DMS 273 (cell line): Measurements from ENCODE around the gene PUS7.
"Not testable (repeated sequence)": the region's sequence is repeated elsewhere in the genome, so short reads cannot be mapped to it uniquely, and the experiment has no call there.

ENCODE experiments used
- DNase-seq: peaks from one replicate; lab custom pipeline; 2025; ENCODE audit not compliant: unreplicated experiment; lab: John Stamatoyannopoulos, UW

Gene PUS7

DNA sequence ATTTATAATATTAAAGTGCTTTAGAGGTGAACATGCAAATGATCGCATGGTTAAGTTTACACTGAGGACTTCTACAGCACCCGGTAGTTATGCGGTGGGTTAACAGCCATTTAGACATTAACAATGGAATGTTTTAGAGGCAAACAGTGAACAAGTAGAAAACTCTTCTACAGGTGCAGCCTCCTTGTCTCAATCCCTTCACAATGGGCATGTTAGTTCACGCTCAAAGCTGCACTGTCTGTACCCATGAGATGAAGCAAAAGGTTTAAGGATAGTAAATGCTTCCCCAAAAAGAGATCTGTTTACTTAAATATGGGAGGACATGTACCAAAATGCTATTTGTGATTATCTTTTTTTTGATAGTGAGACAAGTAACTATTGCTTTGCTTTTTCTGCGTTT, 25.1 kb downstream of the PUS7 start:
- DNase-seq: no peak

DNA sequence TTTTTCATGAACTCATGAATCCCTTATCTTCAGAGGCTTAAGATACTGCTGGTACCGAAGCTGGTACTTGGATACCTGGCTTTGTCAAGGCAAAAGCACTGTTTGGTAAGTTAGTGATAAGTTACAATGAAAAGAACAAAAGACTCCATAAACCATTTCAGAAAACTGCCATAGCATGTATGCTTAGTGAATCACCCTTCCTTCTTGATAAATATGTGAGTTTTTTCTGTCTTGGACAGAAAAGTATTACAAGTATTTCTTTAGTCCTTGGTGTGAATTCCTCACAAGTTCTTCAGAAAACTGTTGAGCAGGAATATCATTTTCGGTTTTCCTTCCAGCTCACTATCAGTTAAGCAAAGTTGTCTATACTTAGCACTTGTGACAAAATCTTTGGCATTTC, 25.6 kb downstream of the PUS7 start:
- DNase-seq: no peak

DNA sequence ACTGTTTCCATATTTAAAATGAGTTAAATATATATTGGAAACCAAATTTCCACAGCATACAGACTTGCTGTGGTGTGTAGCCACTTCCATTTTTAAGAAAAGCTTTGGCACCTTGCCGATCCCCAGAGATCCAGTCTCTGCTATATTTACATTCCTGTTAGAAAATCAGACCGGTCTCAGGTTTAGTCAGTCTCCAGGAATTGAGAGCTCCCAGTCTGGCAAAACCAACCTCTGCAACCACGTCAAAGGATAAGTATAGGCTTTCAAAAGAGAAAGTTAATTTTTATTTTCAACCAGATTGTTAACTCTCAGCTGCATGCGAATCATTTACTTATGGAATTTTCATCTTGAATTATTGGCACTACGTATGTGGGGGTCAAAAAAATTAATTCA, 28.2 kb downstream of the PUS7 start:
- DNase-seq: no peak

DNA sequence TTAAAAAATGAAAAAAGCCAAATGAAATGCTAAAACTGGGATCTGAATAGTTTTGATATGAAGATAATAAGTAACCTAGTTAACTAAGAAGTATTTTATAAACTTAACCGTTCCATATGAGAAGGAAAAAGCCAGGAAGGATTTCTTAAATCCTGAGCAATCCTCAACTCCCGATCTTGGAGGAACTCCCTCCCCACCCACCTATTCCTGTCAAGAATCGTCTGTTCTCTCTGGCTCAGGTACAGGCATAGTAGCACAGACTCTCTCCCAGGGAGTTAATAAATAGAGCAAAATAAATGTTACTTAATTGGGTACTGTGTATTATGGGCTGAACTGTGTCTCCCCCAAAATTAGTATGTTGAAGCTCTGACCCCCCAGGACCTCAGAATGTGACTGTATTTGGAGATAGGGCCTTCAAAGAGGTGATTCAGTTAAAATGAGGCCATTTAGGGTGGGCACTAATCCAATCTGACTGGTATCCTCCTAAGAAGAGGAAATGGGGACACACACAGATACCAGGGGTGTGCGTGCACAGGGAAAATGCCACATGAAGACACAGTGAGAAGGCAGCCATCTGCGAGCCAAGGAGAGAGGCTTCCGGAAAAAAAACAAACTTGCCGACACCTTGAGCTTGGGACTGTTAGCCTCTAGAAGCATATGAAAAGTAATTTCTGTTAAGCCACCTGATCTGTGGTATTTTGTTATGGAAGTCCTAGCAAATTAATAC, 28.7 kb downstream of the PUS7 start:
- no peak for DNase-seq

DNA sequence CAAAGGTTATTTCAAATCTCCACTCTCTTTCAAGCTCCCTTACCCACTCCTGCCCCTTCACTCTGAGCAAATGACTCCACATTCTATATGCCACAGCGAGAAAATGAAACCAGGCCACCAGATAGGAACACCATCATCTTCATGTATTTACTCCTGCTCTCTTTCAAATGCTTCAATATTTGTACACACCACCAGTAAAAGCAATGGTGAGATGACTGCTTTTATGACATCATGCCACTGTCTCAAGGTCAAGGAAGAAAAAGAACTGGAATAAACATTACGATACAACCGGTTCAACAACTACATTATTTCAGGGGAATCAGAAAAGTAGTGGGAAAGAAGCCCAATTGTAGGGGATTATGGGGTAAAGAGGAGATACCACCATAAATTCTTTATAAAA, 32.7 kb downstream of the PUS7 start:
- no peak for DNase-seq

DNA sequence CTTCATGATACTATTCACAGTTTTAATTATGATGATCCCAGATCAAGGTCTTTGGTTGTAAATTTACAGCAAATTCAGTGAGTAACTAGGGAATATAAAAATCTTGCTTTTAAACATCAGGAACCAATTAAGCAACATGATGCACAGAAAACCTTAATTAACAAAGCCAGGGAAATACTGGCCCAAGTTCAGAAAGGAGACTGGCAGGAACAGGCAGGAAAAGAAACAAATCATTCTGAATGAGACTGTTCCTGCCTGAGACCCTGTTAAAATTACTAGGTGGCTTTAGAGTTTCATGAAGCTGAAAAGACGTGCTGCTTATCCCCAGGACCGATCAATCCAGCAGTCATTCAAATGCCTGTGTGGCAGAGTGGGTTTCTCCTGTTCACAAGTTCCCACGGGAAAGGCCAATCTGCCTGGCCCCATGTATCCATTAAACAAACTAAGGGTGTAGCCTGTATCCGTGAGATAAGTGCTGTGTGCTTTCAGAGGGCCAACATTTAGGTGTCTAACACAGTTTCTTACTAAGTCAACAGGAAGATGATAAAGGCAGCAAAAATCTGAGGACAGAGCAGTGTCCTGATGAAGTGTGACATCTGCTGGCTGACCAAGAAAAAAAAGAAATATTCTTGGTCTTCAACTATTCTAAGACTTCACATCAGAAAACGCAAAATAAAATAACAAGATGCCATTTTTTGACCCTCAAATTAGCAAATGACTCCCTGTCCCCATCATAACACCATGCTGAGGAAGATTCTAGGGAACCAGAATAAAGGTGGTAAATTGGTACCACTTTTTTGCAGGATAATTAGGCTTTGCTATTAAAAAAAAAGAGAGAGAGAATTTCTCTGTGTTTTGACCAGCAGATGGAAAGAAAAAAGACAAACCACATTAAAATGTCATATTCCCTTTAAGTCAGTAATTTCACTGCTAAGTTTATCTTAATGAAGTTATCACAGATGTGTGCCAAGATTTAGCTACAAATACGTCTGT, 34.2 kb downstream of the PUS7 start:
- DNase-seq: no peak

DNA sequence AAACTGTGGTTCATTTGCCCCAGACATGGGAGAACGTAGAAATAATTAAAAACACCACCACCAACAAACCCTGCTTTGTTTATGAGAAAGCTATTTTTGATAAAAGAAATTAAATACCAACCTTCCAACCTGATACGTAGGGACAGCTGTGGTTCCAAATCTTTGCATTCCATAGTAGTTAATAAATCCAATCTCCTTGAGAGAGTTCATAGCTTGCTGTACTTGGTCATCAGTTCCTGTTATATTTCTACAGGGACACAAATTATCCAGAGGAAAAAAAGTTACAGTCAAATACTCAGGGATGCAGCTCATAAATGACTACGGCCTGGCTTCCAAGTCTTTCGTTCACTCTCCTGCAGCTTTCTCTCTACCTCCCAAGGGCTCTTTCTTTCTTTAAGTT, 41.1 kb downstream of the PUS7 start:
- DNase-seq: no peak

DNA sequence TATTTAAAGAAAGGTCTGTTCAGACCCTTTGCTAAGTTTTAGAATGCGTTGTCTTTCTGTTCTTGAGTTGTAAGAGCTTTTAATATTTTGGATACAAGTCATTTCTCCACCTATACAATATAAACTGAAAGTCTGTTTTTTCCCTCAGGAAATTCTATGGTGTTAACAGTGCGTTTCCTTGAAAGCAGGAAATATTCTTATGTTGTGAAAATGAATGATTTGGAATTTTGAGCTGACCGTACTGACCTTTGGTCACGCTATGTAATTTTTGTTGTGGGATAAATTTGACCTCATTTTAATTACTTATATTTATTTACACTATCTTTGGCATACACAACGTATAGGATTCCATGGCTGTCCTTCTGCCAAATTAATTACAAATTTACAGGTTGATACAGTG, 43.5 kb downstream of the PUS7 start:
- no peak for DNase-seq

DNA sequence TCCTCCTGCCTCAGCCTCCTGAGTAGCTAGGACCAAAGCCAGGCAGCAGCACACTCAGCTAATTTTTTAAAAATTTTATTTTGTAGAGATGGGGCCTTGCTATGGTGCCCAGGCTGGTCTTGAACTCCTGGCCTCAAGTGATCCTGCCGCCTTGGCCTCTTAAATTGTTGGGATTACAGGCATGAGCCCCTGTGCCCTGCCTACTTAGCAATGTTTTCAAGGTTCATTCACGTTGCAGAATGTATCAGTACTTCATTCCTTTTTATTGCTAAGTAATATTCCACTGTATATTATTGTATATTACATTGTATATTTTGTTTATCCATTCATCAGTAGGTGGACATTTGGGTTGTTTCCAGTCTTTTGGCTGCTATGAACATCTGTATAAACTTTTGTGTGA, 44.2 kb downstream of the PUS7 start:
- DNase-seq: no peak

DNA sequence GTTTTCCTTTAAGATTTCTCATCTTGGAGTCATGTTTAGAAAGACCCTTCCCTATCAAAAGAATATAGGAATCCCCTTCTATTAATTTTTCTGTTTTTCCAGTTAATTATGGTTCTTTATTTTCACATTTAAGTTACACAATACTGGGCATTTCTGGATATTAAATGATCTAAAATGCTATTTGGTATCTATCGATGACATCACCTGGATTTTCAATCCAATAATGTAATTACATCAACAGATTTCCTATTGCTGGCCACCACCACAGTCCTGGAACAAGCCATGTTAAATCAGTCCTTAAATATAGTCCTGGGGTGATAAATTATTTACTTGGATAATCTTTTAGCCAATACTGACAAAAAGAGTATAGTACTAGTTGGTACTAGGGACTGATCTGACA, 48.0 kb downstream of the PUS7 start:
- no peak for DNase-seq

DNA sequence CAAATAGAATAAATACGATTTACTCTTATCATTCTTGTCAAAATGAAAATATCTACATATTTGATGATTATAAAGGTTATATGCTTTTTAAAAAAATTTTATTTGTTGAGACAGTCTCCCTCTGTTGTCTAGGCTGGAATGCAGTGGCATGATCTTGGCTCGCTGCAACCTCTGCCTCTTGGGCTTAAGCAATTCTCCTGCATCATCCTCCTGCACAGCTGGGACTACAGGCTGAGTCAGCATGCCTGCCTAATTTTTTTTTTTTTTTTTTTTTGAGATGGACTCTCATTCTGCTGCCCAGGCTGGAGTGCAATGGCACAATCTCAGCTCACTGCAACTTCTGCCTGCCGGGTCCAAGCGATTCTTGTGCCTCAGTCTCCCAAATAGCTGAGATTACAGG, 48.9 kb downstream of the PUS7 start:
- peak; percentile 20 for DNase-seq

DNA sequence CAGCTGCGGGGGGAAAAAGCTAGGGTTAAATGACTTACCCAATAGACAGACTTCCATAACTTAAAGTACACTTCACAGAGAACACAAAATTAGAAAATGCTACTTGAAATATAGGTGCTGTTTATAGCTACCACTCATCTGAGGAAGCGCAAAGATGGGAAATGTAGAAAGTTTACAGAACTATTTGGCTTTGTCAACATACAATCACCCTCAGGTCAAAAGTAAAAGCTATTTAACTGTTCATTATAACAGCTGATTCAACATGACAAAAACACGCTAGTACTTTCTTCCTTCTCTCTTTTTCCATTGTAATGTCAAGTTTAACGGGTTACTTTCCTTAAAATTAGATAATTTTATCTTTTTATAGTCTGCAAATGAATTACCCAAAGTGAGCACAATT, 51.2 kb downstream of the PUS7 start:
- no peak for DNase-seq

DNA sequence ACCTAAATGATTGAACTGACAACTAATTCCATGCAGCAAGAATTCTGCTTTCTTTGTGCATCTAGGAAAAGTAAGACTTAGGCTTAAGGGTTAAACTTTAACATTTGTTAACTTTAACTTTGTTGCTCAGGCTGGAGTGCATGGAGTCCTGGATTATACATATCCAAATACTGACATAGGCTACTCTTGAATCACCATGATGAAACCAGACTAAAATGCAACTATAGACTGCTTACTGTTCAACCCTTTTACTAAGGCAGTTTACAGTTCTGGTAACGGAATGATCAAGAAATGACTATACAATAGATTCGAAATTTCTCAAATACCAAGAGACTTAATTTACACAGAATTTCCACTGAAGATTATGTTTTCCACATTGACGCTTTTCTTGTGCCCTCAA, 52.0 kb downstream of the PUS7 start:
- no peak for DNase-seq

DNA sequence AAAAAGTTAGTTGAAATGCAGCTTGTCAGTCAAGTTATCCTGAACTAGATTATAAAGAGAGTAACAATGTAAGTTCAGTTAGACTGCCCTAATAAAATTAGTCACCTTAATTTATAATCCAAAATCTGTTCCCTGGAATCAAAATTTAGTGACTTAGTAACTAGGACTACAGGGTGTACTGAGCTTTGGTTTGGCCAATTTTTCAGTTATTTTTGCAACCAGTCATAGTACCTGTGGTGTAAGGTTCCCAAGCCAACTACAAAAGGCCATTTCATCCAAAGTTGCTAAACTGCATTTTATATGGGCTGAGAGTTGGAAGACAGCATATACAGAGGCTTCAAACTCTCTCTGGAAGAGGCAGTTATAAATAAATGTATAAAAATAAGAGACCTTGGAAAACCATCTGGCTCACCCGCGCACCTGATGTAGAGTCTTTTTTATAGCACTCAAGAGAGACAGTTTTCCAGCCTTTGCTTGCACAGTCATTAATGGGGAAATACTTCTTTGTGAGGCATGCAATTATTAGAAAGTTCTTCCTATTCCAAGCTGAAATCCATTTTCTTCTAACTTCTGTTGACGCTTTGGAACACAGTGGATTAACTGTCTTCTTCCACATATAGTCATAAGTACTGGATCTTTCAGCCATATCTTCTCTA, 59.2 kb downstream of the PUS7 start:
- no peak for DNase-seq

DNA sequence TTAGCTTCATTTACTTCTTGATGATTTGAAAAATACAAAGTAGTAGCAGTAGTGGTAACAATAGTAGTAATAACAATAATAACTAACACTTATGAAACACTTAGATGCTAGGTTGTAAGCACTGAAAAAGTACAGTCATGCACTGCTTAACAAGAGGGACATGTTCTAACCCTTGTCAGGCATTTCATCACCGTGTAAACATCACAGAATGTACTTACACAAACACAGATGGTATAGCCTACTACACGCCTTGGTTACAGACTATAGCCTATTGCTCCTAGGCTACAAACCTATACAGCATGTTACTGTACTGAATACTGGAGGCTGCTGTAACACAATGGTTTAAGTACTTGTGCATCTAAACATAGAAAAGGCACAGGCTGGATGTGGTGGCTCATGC, 60.6 kb downstream of the PUS7 start:
- no peak for DNase-seq

DNA sequence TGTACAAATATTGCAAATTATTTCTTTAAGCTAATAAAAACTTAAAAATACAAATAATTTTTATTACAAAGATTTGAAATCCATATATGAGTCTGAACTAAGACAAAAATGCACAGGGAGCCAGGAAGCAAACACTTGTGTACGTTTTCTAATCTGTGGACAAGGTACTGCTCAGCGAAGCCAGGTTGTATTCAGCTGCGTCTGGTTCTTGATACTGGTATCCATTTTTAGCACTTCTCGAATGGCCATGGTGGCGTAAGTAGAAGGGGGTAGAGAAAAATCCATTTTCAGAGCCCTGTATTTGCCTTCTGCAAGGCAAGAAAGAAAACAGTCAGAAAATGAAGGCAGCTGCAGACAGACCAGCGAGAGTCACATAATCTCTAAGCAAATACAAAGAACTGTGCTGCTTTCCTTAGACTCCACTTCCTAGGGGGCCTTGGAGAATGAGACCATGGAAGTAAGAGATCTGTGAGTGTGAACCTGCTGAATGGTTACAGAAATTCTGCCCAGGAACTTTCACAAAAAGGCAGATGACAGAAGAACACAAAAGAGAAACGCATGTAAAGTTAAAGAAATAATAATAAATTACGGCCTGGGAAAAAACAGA, 64.3 kb downstream of the PUS7 start:
- no peak for DNase-seq

DNA sequence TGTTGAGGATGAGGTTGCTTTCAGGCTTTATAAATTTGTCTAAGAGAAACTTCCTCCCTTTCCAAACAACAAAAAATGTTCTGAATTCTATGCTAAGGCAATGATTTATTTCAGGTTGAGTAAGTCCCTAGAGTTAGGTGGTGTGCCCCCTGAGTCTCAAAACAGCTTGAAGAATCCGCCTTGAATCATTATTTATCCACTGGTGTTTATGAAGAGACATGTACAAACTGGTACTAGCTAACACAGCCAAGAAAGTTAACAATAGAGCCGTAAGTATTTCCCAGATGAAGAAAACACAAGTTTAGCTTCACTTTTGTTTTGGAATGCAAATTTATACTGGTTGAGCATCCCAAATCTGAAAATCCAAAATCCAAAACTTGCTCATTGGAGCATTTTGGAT, 67.2 kb downstream of the PUS7 start:
- no peak for DNase-seq

DNA sequence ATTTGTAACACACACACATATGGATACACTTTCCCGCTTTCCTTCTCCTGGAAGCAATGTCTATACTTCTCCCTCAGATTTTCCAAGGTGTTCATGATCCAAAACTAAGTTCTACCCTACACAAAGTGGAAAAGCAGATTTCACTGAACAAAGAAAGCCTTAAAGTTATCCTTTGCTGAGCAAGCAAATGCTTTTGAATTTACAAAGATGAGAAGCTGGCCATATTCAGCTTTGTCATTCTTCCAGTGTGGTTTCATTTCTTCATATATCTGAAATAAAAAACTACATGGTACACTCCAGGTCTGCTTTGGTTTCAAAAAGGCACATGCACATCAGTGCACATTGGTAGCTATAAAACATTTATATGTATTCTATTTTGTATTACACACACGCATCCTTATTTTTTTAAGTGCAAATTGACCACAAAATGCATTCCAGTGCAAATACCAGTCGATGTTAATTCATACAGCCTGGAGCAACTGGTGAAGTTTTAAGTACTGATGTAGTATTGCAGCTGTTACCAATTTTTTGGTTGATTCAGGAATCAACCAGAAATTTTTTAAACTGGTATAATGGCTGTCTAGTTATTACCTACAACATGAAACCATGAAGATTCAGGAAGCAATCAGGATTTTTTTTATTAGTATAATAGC, 67.8 kb downstream of the PUS7 start:
- DNase-seq: no peak

DNA sequence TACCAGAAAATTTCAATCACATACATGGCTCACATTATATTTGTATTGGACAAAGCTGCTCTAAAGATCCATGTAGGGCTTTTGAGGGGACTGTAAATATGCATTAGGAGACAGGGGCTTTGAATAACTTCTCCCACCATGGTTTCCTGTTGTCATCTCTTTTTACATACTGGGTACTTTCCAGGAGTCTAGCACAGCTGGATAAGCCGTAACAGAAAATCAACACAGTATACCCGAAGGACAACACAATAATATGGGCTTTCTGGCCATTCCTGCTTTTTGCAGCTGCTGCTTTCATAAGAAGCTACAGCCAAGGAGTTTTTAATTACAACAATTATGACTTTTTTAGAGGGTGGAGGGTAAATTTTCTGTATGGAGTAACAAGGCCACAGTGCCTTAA, 70.0 kb downstream of the PUS7 start:
- DNase-seq: no peak

DNA sequence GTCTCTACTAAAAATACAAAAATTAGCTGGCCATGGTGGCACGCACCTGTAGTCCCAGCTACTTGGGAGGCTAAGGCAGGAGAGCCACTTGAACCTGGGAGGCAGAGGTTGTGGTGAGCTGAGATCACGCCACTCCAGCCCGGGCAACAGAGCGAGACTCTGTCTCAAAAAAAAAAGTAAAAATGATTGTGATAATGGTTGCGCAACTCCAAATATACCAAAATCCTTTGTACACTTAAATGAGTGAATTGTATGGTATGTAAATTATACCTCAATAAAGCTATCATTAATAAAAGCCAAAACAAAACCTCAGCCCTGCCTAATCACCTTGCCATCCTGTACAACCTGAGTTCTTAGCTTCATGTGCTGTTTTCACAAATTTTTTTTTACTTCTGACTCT, 71.2 kb downstream of the PUS7 start:
- DNase-seq: not testable (repeated sequence)
